Gastrocnemius medialis (tissue), 4 donors: ENCODE results near the gene TES. TPM values are rescaled to one million over a fixed set of nuclear protein-coding genes. Genes with fewer than 3 reads are reported as not detected.
A peak's percentile ranks its signal among the peaks of the same experiment; 100 is the strongest.

ENCODE experiments used
- ATAC-seq, 2 donors: fragments of 150-250 bp; one replicate each; pipeline ENCODE4 v1.9.1; 2016
- DNase-seq, 2 donors: peaks; one replicate each; pipeline ENCODE4 v3.0.0-alpha.2; 2019
- H3K27ac ChIP-seq, 4 donors: fragments of 200-600 bp; sonication (generic); 1 replicate in 1 of 4; 2 replicates in 3 of 4; pipeline ENCODE4 v1.5.1; 2016 to 2018; ENCODE audit warnings: mild to moderate bottlenecking in 2 of 4, moderate library complexity in 1 of 4
- H3K27me3 ChIP-seq, 3 donors: fragments of 200-600 bp; sonication (generic) in 2 of 3; 1 replicate in 1 of 3; 2 replicates in 2 of 3; pipeline versions ENCODE4 v1.5.1 to v1.6.0; 2016 to 2019; ENCODE audit warnings: mild to moderate bottlenecking in 1 of 3, moderate library complexity in 1 of 3
- H3K36me3 ChIP-seq, 2 donors: fragments of 200-600 bp; sonication (generic) in 1 of 2; one replicate each; pipeline ENCODE4 v1.5.1; 2017 to 2018
- H3K4me1 ChIP-seq, 2 donors: fragments of 200-600 bp; sonication (generic) in 1 of 2; one replicate each; pipeline ENCODE4 v1.5.1; 2016 to 2017; ENCODE audit warnings: mild to moderate bottlenecking in 2 of 2
- H3K4me3 ChIP-seq, 4 donors: fragments of 200-600 bp; sonication (generic) in 3 of 4; 1 replicate in 1 of 4; 2 replicates in 3 of 4; pipeline ENCODE4 v1.5.1; 2016 to 2019; ENCODE audit warnings: mild to moderate bottlenecking in 2 of 4
- H3K9me3 ChIP-seq, 3 donors: fragments of 200-600 bp; sonication (generic) in 2 of 3; 1 replicate in 1 of 3; 2 replicates in 2 of 3; pipeline ENCODE4 v1.5.1; 2016 to 2019
- CTCF ChIP-seq, 5 experiments: fragments of 450-650 bp in 3 of 5; fragments of 200-600 bp in 2 of 5; sonication (generic) in 2 of 5; IDR thresholded peaks in 4 of 5; conservative IDR thresholded peaks in 1 of 5; 1 replicate in 4 of 5; 2 replicates in 1 of 5; pipeline ENCODE4 v1.5.1; 2016 to 2019; ENCODE audit warnings: antibody characterized with exemption in 5 of 5, mild to moderate bottlenecking in 3 of 5, moderate library complexity in 3 of 5
- POLR2A ChIP-seq, 2 donors: fragments of 450-650 bp; IDR thresholded peaks; one replicate each; pipeline ENCODE4 v1.6.1; 2017; ENCODE audit warnings: antibody characterized with exemption in 2 of 2, mild to moderate bottlenecking in 2 of 2, moderate library complexity in 2 of 2
- in situ Hi-C, 4 donors: fragments of 200-750 bp; cut with MboI; loops; one replicate each; pipeline versions ENCODE4 v1.15.0 to v1.8.0; 2017; ENCODE audit warnings: low sequenced_read_pairs in 4 of 4
- intact Hi-C: fragments of 100-400 bp; cut with DNase I; formaldehyde crosslinking; loops from one replicate; pipeline ENCODE4 v1.15.1; 2023; ENCODE audit warnings: low total_unique reads
- total RNA-seq, 4 donors: library from RNA; depleted of rRNA; stranded (reverse); fragments of >200 nt; gene quantifications; one replicate each; pipeline versions ENCODE4 v1.1.0 to v1.2.3, GENCODE V29; 2016

The TES gene
- total RNA-seq, 4 donors from 2014 or later, result 4.9 to 8.7 (median 6.2) TPM

GRCh38 chr7:116200963-116201362 lies 9.4 kb upstream of the TES start:
- no peaks in the 10 kb centered on the region for H3K36me3 ChIP-seq
- no peaks in the 10 kb centered on the region for H3K4me1 ChIP-seq
- no peaks in the 10 kb centered on the region for H3K27me3 ChIP-seq
- intact Hi-C loops (no loop called here), in situ Hi-C loops (no loop called here)
- no peak overlapping the region for H3K27ac ChIP-seq
- H3K4me3 ChIP-seq, result no peak overlapping the region
- H3K9me3 ChIP-seq, result no peaks in the 10 kb centered on the region
- DNase-seq (no peak), ATAC-seq (no peak)
- TF ChIP-seq POLR2A (IDR thresholded peaks at IDR 0.05) (no peak), CTCF (IDR thresholded peaks at IDR 0.05 in 4 of 5, conservative IDR thresholded peaks at IDR 0.05 in 1 of 5) (no peak)

GRCh38 chr7:116206141-116206540 lies 4.2 kb upstream of the TES start:
- TF ChIP-seq POLR2A (IDR thresholded peaks at IDR 0.05), result no peak
- Histone ChIP-seq H3K9me3 (no peaks in the 10 kb centered on the region), H3K27ac (no peak overlapping the region), H3K27me3 (peaks cover 0 to 6% (median 4%) of the 10 kb centered on the region in 3 donors), H3K4me1 (no peaks in the 10 kb centered on the region), H3K36me3 (no peaks in the 10 kb centered on the region), H3K4me3 (no peak overlapping the region)
- intact Hi-C loops, result no loop called here
- ATAC-seq (no peak), DNase-seq (no peak)
- in situ Hi-C loops, result no loop called here

GRCh38 chr7:116208919-116209318 lies 1.4 kb upstream of the TES start:
- ATAC-seq (no peak), DNase-seq (no peak)
- Histone ChIP-seq H3K4me1 (peaks cover 0 to 9% of the 10 kb centered on the region in 2 donors), H3K27me3 (peaks cover 5 to 21% (median 11%) of the 10 kb centered on the region in 3 donors), H3K27ac (no peak overlapping the region), H3K9me3 (no peaks in the 10 kb centered on the region), H3K36me3 (no peaks in the 10 kb centered on the region), H3K4me3 (no peak overlapping the region)
- intact Hi-C loops (no loop called here), in situ Hi-C loops (no loop called here)
- TF ChIP-seq CTCF (IDR thresholded peaks at IDR 0.05 in 4 of 5, conservative IDR thresholded peaks at IDR 0.05 in 1 of 5), result no peak
- TF ChIP-seq POLR2A (IDR thresholded peaks at IDR 0.05), result no peak

GRCh38 chr7:116209561-116210070 lies 723 bp upstream of the TES start:
- Histone ChIP-seq H3K4me3 (no peak overlapping the region), H3K27ac (no peak overlapping the region), H3K27me3 (peaks cover 5 to 21% (median 11%) of the 10 kb centered on the region in 3 donors), H3K9me3 (no peaks in the 10 kb centered on the region), H3K36me3 (no peaks in the 10 kb centered on the region), H3K4me1 (peaks cover 0 to 16% of the 10 kb centered on the region in 2 donors)
- no peak for TF ChIP-seq POLR2A (IDR thresholded peaks at IDR 0.05)
- TF ChIP-seq CTCF (IDR thresholded peaks at IDR 0.05 in 4 of 5, conservative IDR thresholded peaks at IDR 0.05 in 1 of 5), result no peak
- intact Hi-C loops (no loop called here), in situ Hi-C loops (no loop called here)
- ATAC-seq (no peak), DNase-seq (no peak)

- in situ Hi-C loops (no loop called here), intact Hi-C loops (no loop called here)
- TF ChIP-seq CTCF (IDR thresholded peaks at IDR 0.05 in 4 of 5, conservative IDR thresholded peaks at IDR 0.05 in 1 of 5) (no peak), POLR2A (IDR thresholded peaks at IDR 0.05) (peak; percentile 60 to 79)
- Histone ChIP-seq H3K27ac (peak overlapping the region; percentile 78 to 83 (median 82)), H3K4me1 (peaks cover 0 to 19% of the 10 kb centered on the region in 2 donors), H3K27me3 (peaks cover 5 to 21% (median 11%) of the 10 kb centered on the region in 3 donors), H3K9me3 (no peaks in the 10 kb centered on the region), H3K4me3 (peak overlapping the region; percentile 54 to 73 (median 62)), H3K36me3 (no peaks in the 10 kb centered on the region)
- DNase-seq, result peak; percentile 59 to 62
- ATAC-seq, result peak; percentile 84 to 92
Measured at GRCh38 chr7:116211006-116211912, 920 bp downstream of the TES start.
